Neuronal stem cell (in vitro differentiated cells): ENCODE data around the gene HINT2.

Experiments used
- DNase-seq: peaks from one replicate; pipeline ENCODE4 v3.0.0-alpha.2; 2013; ENCODE audit warnings: low spot score
- H2AFZ ChIP-seq: one replicate; pipeline ENCODE4 v1.6.1; 2013; ENCODE audit warnings: mild to moderate bottlenecking, low read length, inconsistent platforms
- H2AK5ac ChIP-seq: 2 replicates; pipeline ENCODE4 v1.6.1; 2013; ENCODE audit warnings: low read depth, mild to moderate bottlenecking, inconsistent platforms, low read length, moderate library complexity, mixed read lengths
- H2BK120ac ChIP-seq: 2 replicates; pipeline ENCODE4 v1.6.1; 2013; ENCODE audit warnings: low read depth, mild to moderate bottlenecking, inconsistent platforms, low read length, moderate library complexity, mixed read lengths
- H2BK12ac ChIP-seq: one replicate; pipeline ENCODE4 v1.6.1; 2013; ENCODE audit warnings: low read length, inconsistent platforms
- H2BK15ac ChIP-seq: 2 replicates; pipeline ENCODE4 v1.6.1; 2013; ENCODE audit warnings: mild to moderate bottlenecking, low read length, inconsistent platforms, mixed read lengths
- H2BK5ac ChIP-seq: one replicate; pipeline ENCODE4 v1.6.1; 2013; ENCODE audit warnings: inconsistent platforms, mild to moderate bottlenecking, low read length, moderate library complexity
- H3K14ac ChIP-seq: one replicate; pipeline ENCODE4 v1.6.1; 2013; ENCODE audit warnings: low read length, inconsistent platforms
- H3K18ac ChIP-seq: 2 replicates; pipeline ENCODE4 v1.6.1; 2013; ENCODE audit warnings: low read length, inconsistent platforms
- H3K23ac ChIP-seq: 2 replicates; pipeline ENCODE4 v1.6.1; 2013; ENCODE audit warnings: low read depth, mild to moderate bottlenecking, mixed read lengths, low read length, inconsistent platforms; ENCODE audit not compliant: poor library complexity
- H3K27ac ChIP-seq: replicated peaks from 3 replicates; pipeline ENCODE4 v1.5.1; 2013; ENCODE audit warnings: low read length, inconsistent platforms
- H3K27me3 ChIP-seq, 3 experiments: 2 replicates each; pipeline ENCODE4 v1.6.1; 2013; ENCODE audit warnings: low read length in 3 of 3, mild to moderate bottlenecking in 2 of 3, inconsistent platforms in 1 of 3, low read depth in 1 of 3, mixed read lengths in 1 of 3, moderate library complexity in 1 of 3; ENCODE audit not compliant: control insufficient read depth in 3 of 3, insufficient read depth in 3 of 3
- H3K36me3 ChIP-seq, 2 donors: replicated peaks in 1 of 2; 2 replicates each; pipeline ENCODE4 v1.6.1; 2013; ENCODE audit warnings: low read length in 2 of 2; ENCODE audit not compliant: control insufficient read depth in 2 of 2, insufficient read depth in 2 of 2
- H3K4ac ChIP-seq: 2 replicates; pipeline ENCODE4 v1.6.1; 2013; ENCODE audit warnings: inconsistent platforms, mild to moderate bottlenecking, low read length, moderate library complexity
- H3K4me1 ChIP-seq, 2 donors: 1 replicate in 1 of 2; 2 replicates in 1 of 2; pipeline ENCODE4 v1.6.1; 2013; ENCODE audit warnings: low read length in 2 of 2, low read depth in 1 of 2; ENCODE audit not compliant: control insufficient read depth in 2 of 2, insufficient read depth in 1 of 2
- H3K4me2 ChIP-seq: one replicate; pipeline ENCODE4 v1.6.1; 2013; ENCODE audit warnings: mild to moderate bottlenecking, low read length, inconsistent platforms; ENCODE audit not compliant: insufficient read depth, poor library complexity, severe bottlenecking
- H3K4me3 ChIP-seq, 2 donors: 2 replicates each; pipeline ENCODE4 v1.5.1; 2013; ENCODE audit warnings: low read length in 2 of 2, mild to moderate bottlenecking in 2 of 2, inconsistent platforms in 1 of 2, moderate library complexity in 1 of 2
- H3K79me1 ChIP-seq: one replicate; pipeline ENCODE4 v1.6.1; 2013; ENCODE audit warnings: low read depth, mild to moderate bottlenecking, inconsistent platforms, low read length, moderate library complexity
- H3K9ac ChIP-seq: one replicate; pipeline ENCODE4 v1.6.1; 2013; ENCODE audit warnings: mild to moderate bottlenecking, low read depth, low read length, inconsistent platforms; ENCODE audit not compliant: poor library complexity
- H3K9me3 ChIP-seq, 2 donors: replicated peaks in 1 of 2; 2 replicates each; pipeline versions ENCODE3 to v1.6.1; 2013; ENCODE audit warnings: low read length in 2 of 2, mild to moderate bottlenecking in 2 of 2, inconsistent platforms in 1 of 2, low read depth in 1 of 2, mixed read lengths in 1 of 2, moderate library complexity in 1 of 2; ENCODE audit not compliant: control insufficient read depth in 2 of 2, insufficient read depth in 1 of 2
- H4K8ac ChIP-seq: one replicate; pipeline ENCODE4 v1.6.1; 2013; ENCODE audit warnings: low read depth, mild to moderate bottlenecking, inconsistent platforms, low read length, moderate library complexity
- H4K91ac ChIP-seq: one replicate; pipeline ENCODE4 v1.6.1; 2013; ENCODE audit warnings: low read length, low read depth, mild to moderate bottlenecking, inconsistent platforms; ENCODE audit not compliant: poor library complexity
- WGBS, 2 donors: extraction: QIAGEN DNeasy Blood & Tissue Kit; methylation state at CpG; one replicate each; pipeline ENCODE4 v1.1.7; 2013; ENCODE audit warnings: missing lambda C conversion rate in 2 of 2, mixed read lengths in 1 of 2; ENCODE audit not compliant: insufficient read length in 2 of 2, insufficient replicate concordance in 1 of 2; ENCODE audit errors: extremely low coverage in 2 of 2; 5-methylcytosine and 5-hydroxymethylcytosine counted together

HINT2 gene

GRCh38 chr9:35829084-35829763 lies 14.4 kb upstream of the HINT2 start, which contains the start of gene TMEM8B:
TMEM8B (plus strand) TSS chr9:35829228; CDS start chr9:35829448, 220 bp downstream.
- WGBS, 2 donors = no CpG with 5 or more reads among the region's 53 CpGs
- Histone ChIP-seq H3K4me3 (peak within 1 kb of the TSS; percentile 60 to 86), H2AFZ (peak within 1 kb of the TSS; percentile 84), H4K8ac (peak within 1 kb of the TSS; percentile 33), H2AK5ac (no peak within 1 kb of the TSS), H3K14ac (no peak within 1 kb of the TSS), H3K4me1 (peaks cover 5 to 10% of the 10 kb centered on the region in 2 donors), H3K18ac (peak within 1 kb of the TSS; percentile 95), H3K36me3 (peaks cover 1 to 2% of the 10 kb centered on the region in 2 donors), H2BK5ac (no peak within 1 kb of the TSS), H3K9ac (peak within 1 kb of the TSS; percentile 83), H3K4me2 (peak within 1 kb of the TSS; percentile 91), H3K27ac (peak within 1 kb of the TSS; percentile 93), H2BK12ac (no peak within 1 kb of the TSS), H3K27me3 (no peaks in the 10 kb centered on the region), H3K79me1 (peaks cover 1% of the 10 kb centered on the region), H2BK120ac (no peak within 1 kb of the TSS), H3K4ac (no peak within 1 kb of the TSS), H3K23ac (peak within 1 kb of the TSS; percentile 18), H2BK15ac (no peak within 1 kb of the TSS), H3K9me3 (no peaks in the 10 kb centered on the region), H4K91ac (no peak within 1 kb of the TSS)
- DNase-seq = peak; percentile 94

GRCh38 chr9:35828716-35829083 lies 13.9 kb upstream of the HINT2 start, which contains the start of gene FAM221B:
FAM221B (minus strand) TSS chr9:35828732; CDS start chr9:35826161, 2,571 bp downstream.
- WGBS, 2 donors = no CpG with 5 or more reads among the region's 21 CpGs
- H2BK15ac ChIP-seq = no peak within 1 kb of the TSS

GRCh38 chr9:35827486-35827885 lies 12.6 kb upstream of the HINT2 start:
- Histone ChIP-seq H3K27ac (no peak overlapping the region), H3K4me1 (peaks cover 5 to 10% of the 10 kb centered on the region in 2 donors), H2BK15ac (no peak overlapping the region), H4K91ac (no peak overlapping the region), H2AK5ac (no peak overlapping the region), H3K4ac (no peak overlapping the region), H4K8ac (no peak overlapping the region), H2BK5ac (no peak overlapping the region), H3K27me3 (no peaks in the 10 kb centered on the region), H3K18ac (no peak overlapping the region), H2AFZ (no peak overlapping the region), H2BK12ac (no peak overlapping the region), H3K4me3 (no peak overlapping the region), H3K36me3 (no peaks in the 10 kb centered on the region), H3K4me2 (no peak overlapping the region), H2BK120ac (no peak overlapping the region), H3K9me3 (no peaks in the 10 kb centered on the region), H3K9ac (no peak overlapping the region), H3K23ac (no peak overlapping the region), H3K14ac (no peak overlapping the region), H3K79me1 (peaks cover 1% of the 10 kb centered on the region)
- no CpG with 5 or more reads among the region's 3 CpGs for WGBS, 2 donors
- no peak for DNase-seq

More at GRCh38 chr9:35828716-35829083, 13.9 kb upstream of the HINT2 start, which contains the start of gene FAM221B:
- peak within 1 kb of the TSS; percentile 84 for H2AFZ ChIP-seq
- no peak within 1 kb of the TSS for H3K23ac ChIP-seq
- H3K4me1 ChIP-seq = peaks cover 5 to 10% of the 10 kb centered on the region in 2 donors
- peaks cover 1% of the 10 kb centered on the region for H3K79me1 ChIP-seq
- H3K4me2 ChIP-seq = peak within 1 kb of the TSS; percentile 91
- no peak within 1 kb of the TSS for H2AK5ac ChIP-seq
- no peak within 1 kb of the TSS for H4K8ac ChIP-seq
- no peaks in the 10 kb centered on the region for H3K27me3 ChIP-seq
- no peak within 1 kb of the TSS for H2BK12ac ChIP-seq
- no peak within 1 kb of the TSS for H3K14ac ChIP-seq
- peak within 1 kb of the TSS; percentile 83 for H3K9ac ChIP-seq
- no peak within 1 kb of the TSS for H4K91ac ChIP-seq
- H3K27ac ChIP-seq = peak within 1 kb of the TSS; percentile 93
- H3K36me3 ChIP-seq = peaks cover 0 to under 1% of the 10 kb centered on the region in 2 donors
- H2BK5ac ChIP-seq = no peak within 1 kb of the TSS
- peak; percentile 77 for DNase-seq
- peak within 1 kb of the TSS; percentile 60 to 86 for H3K4me3 ChIP-seq
- no peak within 1 kb of the TSS for H3K4ac ChIP-seq
- H2BK120ac ChIP-seq = no peak within 1 kb of the TSS
- H3K9me3 ChIP-seq = no peaks in the 10 kb centered on the region
- peak within 1 kb of the TSS; percentile 95 for H3K18ac ChIP-seq

- H3K18ac ChIP-seq = no peak overlapping the region
- H2AFZ ChIP-seq = peak overlapping the region; percentile 64
- no peaks in the 10 kb centered on the region for H3K9me3 ChIP-seq
- no peak overlapping the region for H3K4me3 ChIP-seq
- H2BK12ac ChIP-seq = no peak overlapping the region
- no peak overlapping the region for H2BK5ac ChIP-seq
- no peak overlapping the region for H3K9ac ChIP-seq
- peak; percentile 33 for DNase-seq
- no peak overlapping the region for H2AK5ac ChIP-seq
- H3K23ac ChIP-seq = no peak overlapping the region
- no peak overlapping the region for H3K4me2 ChIP-seq
- peaks cover 1% of the 10 kb centered on the region for H3K79me1 ChIP-seq
- H2BK15ac ChIP-seq = no peak overlapping the region
- no CpG with 5 or more reads among the region's 4 CpGs for WGBS, 2 donors
- no peak overlapping the region for H3K27ac ChIP-seq
- no peaks in the 10 kb centered on the region for H3K36me3 ChIP-seq
- no peak overlapping the region for H4K91ac ChIP-seq
- peaks cover 5 to 11% of the 10 kb centered on the region in 2 donors for H3K4me1 ChIP-seq
- H4K8ac ChIP-seq = no peak overlapping the region
- no peak overlapping the region for H3K4ac ChIP-seq
- no peak overlapping the region for H2BK120ac ChIP-seq
- H3K27me3 ChIP-seq = no peaks in the 10 kb centered on the region
- H3K14ac ChIP-seq = no peak overlapping the region
Measured at GRCh38 chr9:35826071-35826701, 11.3 kb upstream of the HINT2 start.
